GM21737 (cell line): ENCODE results near the gene MKKS.
A peak's percentile ranks its signal among the peaks of the same experiment; 100 is the strongest.
"Not testable (repeated sequence)": the region's sequence is repeated elsewhere in the genome, so short reads cannot be mapped to it uniquely, and the experiment has no call there.

ENCODE experiments used
- ATAC-seq: cut with Tn5 transposase; IDR thresholded peaks from one replicate; pipeline ENCODE4 v1.9.1; 2021; ENCODE audit warnings: mild to moderate bottlenecking, moderate library complexity; ENCODE audit not compliant: unreplicated experiment

The MKKS gene

GRCh38 chr20:10417218-10417617, 16.8 kb downstream of the MKKS start:
- ATAC-seq, result not testable (repeated sequence)

GRCh38 chr20:10415013-10415650, 18.9 kb downstream of the MKKS start:
- no peak for ATAC-seq

GRCh38 chr20:10412591-10413408, 21.2 kb downstream of the MKKS start:
- peak; percentile 71 for ATAC-seq

- no peak for ATAC-seq
Observed at GRCh38 chr20:10411673-10412072, 22.3 kb downstream of the MKKS start.

- ATAC-seq, result no peak
Observed at GRCh38 chr20:10408108-10408813, 25.8 kb downstream of the MKKS start.

- ATAC-seq, result no peak
Observed at GRCh38 chr20:10404959-10405530, 29.0 kb downstream of the MKKS start.

- no peak for ATAC-seq
Observed at GRCh38 chr20:10404023-10404628, 29.9 kb downstream of the MKKS start.

GRCh38 chr20:10402938-10403608, 30.9 kb downstream of the MKKS start:
- ATAC-seq, result no peak

- no peak for ATAC-seq
Observed at GRCh38 chr20:10398834-10399369, 35.1 kb downstream of the MKKS start.

- ATAC-seq, result not testable (repeated sequence)
Observed at GRCh38 chr20:10394752-10395151, 39.3 kb downstream of the MKKS start.

GRCh38 chr20:10390709-10391108, 43.3 kb downstream of the MKKS start:
- no peak for ATAC-seq

GRCh38 chr20:10388597-10388996, 45.4 kb downstream of the MKKS start:
- ATAC-seq, result no peak

GRCh38 chr20:10387686-10388085, 46.3 kb downstream of the MKKS start:
- no peak for ATAC-seq

- no peak for ATAC-seq
Observed at GRCh38 chr20:10385850-10386544, 48.0 kb downstream of the MKKS start.

- ATAC-seq, result no peak
Observed at GRCh38 chr20:10381477-10381876, 52.5 kb downstream of the MKKS start.

- no peak for ATAC-seq
Observed at GRCh38 chr20:10379761-10380160, 54.3 kb downstream of the MKKS start.

GRCh38 chr20:10376270-10377075, 57.5 kb downstream of the MKKS start:
- no peak for ATAC-seq

- no peak for ATAC-seq
Observed at GRCh38 chr20:10375191-10375590, 58.8 kb downstream of the MKKS start.

- ATAC-seq, result no peak
Observed at GRCh38 chr20:10374036-10374435, 60.0 kb downstream of the MKKS start.
